ENCODE data around the gene CACNA2D4. TPM values are rescaled to one million over a fixed set of nuclear protein-coding genes. Genes with fewer than 3 reads are reported as not detected.

Gene CACNA2D4
- total RNA-seq, 4 donors from 2014 or later = 1.4 to 3.3 (median 3.0) TPM

GRCh38 chr12:1858456-1858855 is 60.0 kb downstream of the CACNA2D4 start:
- Histone ChIP-seq H3K27ac (no peak overlapping the region), H3K4me1 (no peaks in the 10 kb centered on the region), H3K36me3 (no peaks in the 10 kb centered on the region), H3K4me3 (no peak overlapping the region), H3K9me3 (peaks cover 0 to 24% (median 0%) of the 10 kb centered on the region in 3 donors), H3K27me3 (peaks cover 11% of the 10 kb centered on the region)
- TF ChIP-seq POLR2AphosphoS5 (IDR thresholded peaks at IDR 0.05) (no peak), POLR2A (IDR thresholded peaks at IDR 0.05) (no peak), CTCF (IDR thresholded peaks at IDR 0.05) (no peak), EP300 (IDR thresholded peaks at IDR 0.05) (no peak)
- WGBS, 2 donors (ENCODE audit: low coverage in 1 of 2) = 59 to 90% methylated on average over 3 to 6 of the region's 11 CpGs
- no peak for ATAC-seq

- H3K27ac ChIP-seq = no peak overlapping the region
- 73 to 77% methylated on average over 6 of the region's 7 CpGs for WGBS, 2 donors (ENCODE audit: low coverage in 1 of 2)
- H3K27me3 ChIP-seq = peaks cover 11% of the 10 kb centered on the region
- no peaks in the 10 kb centered on the region for H3K36me3 ChIP-seq
- no peak for ATAC-seq
- TF ChIP-seq EP300 (IDR thresholded peaks at IDR 0.05) = no peak
- TF ChIP-seq CTCF (IDR thresholded peaks at IDR 0.05) = no peak
- TF ChIP-seq POLR2A (IDR thresholded peaks at IDR 0.05) = no peak
- no peak for TF ChIP-seq POLR2AphosphoS5 (IDR thresholded peaks at IDR 0.05)
- H3K4me3 ChIP-seq = no peak overlapping the region
- H3K9me3 ChIP-seq = peaks cover 0 to 24% (median 0%) of the 10 kb centered on the region in 3 donors
- no peaks in the 10 kb centered on the region for H3K4me1 ChIP-seq
Observed at GRCh38 chr12:1857821-1858220, 60.6 kb downstream of the CACNA2D4 start.

GRCh38 chr12:1857086-1857485 is 61.4 kb downstream of the CACNA2D4 start:
- H3K4me3 ChIP-seq = no peak overlapping the region
- peaks cover 0 to 24% (median 0%) of the 10 kb centered on the region in 3 donors for H3K9me3 ChIP-seq
- TF ChIP-seq POLR2AphosphoS5 (IDR thresholded peaks at IDR 0.05) (no peak), EP300 (IDR thresholded peaks at IDR 0.05) (no peak), CTCF (IDR thresholded peaks at IDR 0.05) (no peak), POLR2A (IDR thresholded peaks at IDR 0.05) (no peak)
- no peaks in the 10 kb centered on the region for H3K4me1 ChIP-seq
- H3K36me3 ChIP-seq = no peaks in the 10 kb centered on the region
- peaks cover 11% of the 10 kb centered on the region for H3K27me3 ChIP-seq
- no peak for ATAC-seq
- WGBS, 2 donors (ENCODE audit: low coverage in 1 of 2) = 50% methylated on average over 2 of the region's 2 CpGs; no CpG with 5 or more reads in 1 of the 2 donors
- no peak overlapping the region for H3K27ac ChIP-seq

- no peak for TF ChIP-seq CTCF (IDR thresholded peaks at IDR 0.05)
- no peak for TF ChIP-seq POLR2A (IDR thresholded peaks at IDR 0.05)
- TF ChIP-seq EP300 (IDR thresholded peaks at IDR 0.05) = no peak
- no peak for TF ChIP-seq POLR2AphosphoS5 (IDR thresholded peaks at IDR 0.05)
- peaks cover 0 to 24% (median 0%) of the 10 kb centered on the region in 3 donors for H3K9me3 ChIP-seq
- no peaks in the 10 kb centered on the region for H3K36me3 ChIP-seq
- 67 to 78% methylated on average over 2 to 3 of the region's 3 CpGs for WGBS, 2 donors (ENCODE audit: low coverage in 1 of 2)
- H3K27me3 ChIP-seq = peaks cover 11% of the 10 kb centered on the region
- H3K4me3 ChIP-seq = no peak overlapping the region
- H3K27ac ChIP-seq = no peak overlapping the region
- no peak for ATAC-seq
- no peaks in the 10 kb centered on the region for H3K4me1 ChIP-seq
Observed at GRCh38 chr12:1855241-1855640, 63.2 kb downstream of the CACNA2D4 start.

GRCh38 chr12:1853716-1854115 is 64.7 kb downstream of the CACNA2D4 start:
- Histone ChIP-seq H3K36me3 (no peaks in the 10 kb centered on the region), H3K9me3 (peaks cover 0 to 24% (median 0%) of the 10 kb centered on the region in 3 donors), H3K4me3 (no peak overlapping the region), H3K27ac (no peak overlapping the region), H3K27me3 (peaks cover 10% of the 10 kb centered on the region), H3K4me1 (no peaks in the 10 kb centered on the region)
- TF ChIP-seq EP300 (IDR thresholded peaks at IDR 0.05) (no peak), POLR2A (IDR thresholded peaks at IDR 0.05) (no peak)
- 93% methylated on average over 5 of the region's 8 CpGs; no CpG with 5 or more reads in 1 of the 2 donors for WGBS, 2 donors (ENCODE audit: low coverage in 1 of 2)
- no peak for ATAC-seq

Data from gastroesophageal sphincter (tissue), 4 donors.